Thymus (tissue), 11 donors: ENCODE results near the gene ARL16. TPM values are rescaled to one million over a fixed set of nuclear protein-coding genes. Genes with fewer than 3 reads are reported as not detected.

Experiments
- DNase-seq, 9 donors: peaks; one replicate each; pipeline ENCODE4 v3.0.0-alpha.2; 2013; ENCODE audit warnings: low spot score in 9 of 9, low read depth in 6 of 9, missing footprints in 1 of 9
- H3K27ac ChIP-seq, 2 donors: one replicate each; pipeline ENCODE4 v1.5.1; 2013; ENCODE audit warnings: control low read depth in 1 of 2, low read depth in 1 of 2, low read length in 1 of 2, mild to moderate bottlenecking in 1 of 2, moderate library complexity in 1 of 2
- H3K27me3 ChIP-seq, 2 donors: one replicate each; pipeline ENCODE4 v1.5.1; 2013; ENCODE audit warnings: low read length in 1 of 2; ENCODE audit not compliant: control insufficient read depth in 2 of 2, insufficient read depth in 1 of 2
- H3K36me3 ChIP-seq, 2 donors: one replicate each; pipeline ENCODE4 v1.5.1; 2013; ENCODE audit warnings: low read length in 1 of 2, mild to moderate bottlenecking in 1 of 2, moderate library complexity in 1 of 2; ENCODE audit not compliant: control insufficient read depth in 2 of 2, insufficient read depth in 2 of 2
- H3K4me1 ChIP-seq, 2 donors: one replicate each; pipeline ENCODE4 v1.5.1; 2013; ENCODE audit warnings: low read length in 2 of 2; ENCODE audit not compliant: control insufficient read depth in 2 of 2, insufficient read depth in 2 of 2
- H3K4me3 ChIP-seq, 2 donors: one replicate each; pipeline ENCODE4 v1.5.1; 2013; ENCODE audit warnings: low read length in 2 of 2, control low read depth in 1 of 2, mild to moderate bottlenecking in 1 of 2
- H3K9me3 ChIP-seq, 2 donors: one replicate each; pipeline ENCODE4 v1.5.1; 2013; ENCODE audit warnings: low read length in 1 of 2, mild to moderate bottlenecking in 1 of 2; ENCODE audit not compliant: control insufficient read depth in 2 of 2, insufficient read depth in 1 of 2
- whole genome bisulfite sequencing: extraction: QIAGEN DNeasy Blood & Tissue Kit; methylation state at CpG from one replicate; pipeline ENCODE4 v1.1.7; 2013; 5-methylcytosine and 5-hydroxymethylcytosine counted together
- polyA plus RNA-seq: library from polyadenylated mRNA; stranded (reverse); fragments of 200-250 nt; gene quantifications from one replicate; pipeline ENCODE4 v1.2.3, GENCODE V29; 2013
- total RNA-seq: library from RNA; stranded (reverse); fragments of 120-200 nt; gene quantifications from one replicate; pipeline ENCODE4 v1.2.4, GENCODE V29; 2013
- donor health status: healthy.

ARL16 gene
- total and polyA plus RNA-seq, 2 donors = 23.0 to 129 TPM

- H3K4me1 ChIP-seq = no peaks in the 10 kb centered on the region
- H3K27me3 ChIP-seq = peaks cover 23 to 52% of the 10 kb centered on the region in 2 donors
- H3K9me3 ChIP-seq = peaks cover 11 to 16% of the 10 kb centered on the region in 2 donors
- no peak for DNase-seq
- 91% methylated on average over 12 of the region's 12 CpGs for WGBS
- no peak overlapping the region for H3K27ac ChIP-seq
- H3K4me3 ChIP-seq = no peak overlapping the region
- H3K36me3 ChIP-seq = no peaks in the 10 kb centered on the region
Observed at GRCh38 chr17:81646869-81647600, 36.6 kb downstream of the ARL16 start.

GRCh38 chr17:81644976-81645952 lies 38.3 kb downstream of the ARL16 start:
- H3K27ac ChIP-seq = no peak overlapping the region
- no peak overlapping the region for H3K4me3 ChIP-seq
- H3K27me3 ChIP-seq = peaks cover 23 to 48% of the 10 kb centered on the region in 2 donors
- peaks cover 11 to 16% of the 10 kb centered on the region in 2 donors for H3K9me3 ChIP-seq
- 89% methylated on average over 29 of the region's 29 CpGs for WGBS
- DNase-seq = no peak
- H3K4me1 ChIP-seq = no peaks in the 10 kb centered on the region
- H3K36me3 ChIP-seq = no peaks in the 10 kb centered on the region

- Histone ChIP-seq H3K9me3 (peaks cover 9 to 12% of the 10 kb centered on the region in 2 donors), H3K27me3 (peaks cover 23 to 41% of the 10 kb centered on the region in 2 donors), H3K36me3 (no peaks in the 10 kb centered on the region), H3K27ac (no peak overlapping the region), H3K4me3 (no peak overlapping the region), H3K4me1 (no peaks in the 10 kb centered on the region)
- DNase-seq = no peak
- 97% methylated on average over 15 of the region's 15 CpGs for WGBS
Observed at GRCh38 chr17:81644496-81644895, 39.1 kb downstream of the ARL16 start.

GRCh38 chr17:81641825-81642489 lies 41.6 kb downstream of the ARL16 start:
- H3K27ac ChIP-seq = no peak overlapping the region
- no peak overlapping the region for H3K4me3 ChIP-seq
- DNase-seq = no peak
- H3K4me1 ChIP-seq = peaks cover 2 to 4% of the 10 kb centered on the region in 2 donors
- peaks cover 2 to 17% of the 10 kb centered on the region in 2 donors for H3K27me3 ChIP-seq
- WGBS = 98% methylated on average over 17 of the region's 17 CpGs
- H3K36me3 ChIP-seq = no peaks in the 10 kb centered on the region
- H3K9me3 ChIP-seq = no peaks in the 10 kb centered on the region

GRCh38 chr17:81640011-81640410 lies 43.6 kb downstream of the ARL16 start:
- Histone ChIP-seq H3K36me3 (no peaks in the 10 kb centered on the region), H3K4me1 (peaks cover 14 to 16% of the 10 kb centered on the region in 2 donors), H3K4me3 (no peak overlapping the region), H3K9me3 (no peaks in the 10 kb centered on the region), H3K27me3 (peaks cover 0 to 2% of the 10 kb centered on the region in 2 donors), H3K27ac (no peak overlapping the region)
- DNase-seq = no peak
- 97% methylated on average over 9 of the region's 9 CpGs for WGBS

- Histone ChIP-seq H3K36me3 (peaks cover 0 to 2% of the 10 kb centered on the region in 2 donors), H3K9me3 (no peaks in the 10 kb centered on the region), H3K27me3 (no peaks in the 10 kb centered on the region), H3K4me3 (no peak overlapping the region), H3K4me1 (peaks cover 14 to 16% of the 10 kb centered on the region in 2 donors), H3K27ac (no peak overlapping the region)
- WGBS = 97% methylated on average over 4 of the region's 4 CpGs
- DNase-seq = no peak
Observed at GRCh38 chr17:81638683-81639082, 44.9 kb downstream of the ARL16 start.

- DNase-seq = peak; percentile 42 to 86 (median 68)
Observed at GRCh38 chr17:81636505-81637288, 46.9 kb downstream of the ARL16 start, which contains the start of the genes NPLOC4 and TSPAN10. NPLOC4 (minus strand) TSS chr17:81637112; CDS start chr17:81636930, 182 bp downstream. TSPAN10 (plus strand) TSS chr17:81637196; CDS start chr17:81642413, 5,217 bp downstream.

GRCh38 chr17:81635973-81636504 lies 47.6 kb downstream of the ARL16 start:
- DNase-seq = no peak
- peak overlapping the region; percentile 86 to 94 for H3K4me3 ChIP-seq
- peak overlapping the region in 1 of 2 donors; percentile 40 for H3K27ac ChIP-seq
- H3K27me3 ChIP-seq = no peaks in the 10 kb centered on the region
- WGBS = 56% methylated on average over 18 of the region's 18 CpGs
- H3K36me3 ChIP-seq = peaks cover 4 to 9% of the 10 kb centered on the region in 2 donors
- H3K4me1 ChIP-seq = peaks cover 14 to 16% of the 10 kb centered on the region in 2 donors
- H3K9me3 ChIP-seq = no peaks in the 10 kb centered on the region

More at GRCh38 chr17:81636505-81637288, 46.9 kb downstream of the ARL16 start, which contains the start of the genes NPLOC4 and TSPAN10:
- peak within 1 kb of the TSS; percentile 40 to 84 for H3K27ac ChIP-seq
- WGBS = under 1% methylated on average over 77 of the region's 77 CpGs
- no peaks in the 10 kb centered on the region for H3K27me3 ChIP-seq
- H3K4me1 ChIP-seq = peaks cover 14 to 16% of the 10 kb centered on the region in 2 donors
- peaks cover 0 to 5% of the 10 kb centered on the region in 2 donors for H3K36me3 ChIP-seq
- H3K4me3 ChIP-seq = peak within 1 kb of the TSS; percentile 86 to 94
- H3K9me3 ChIP-seq = no peaks in the 10 kb centered on the region
